ENCODE results near the gene JUND.

Gene JUND

DNA sequence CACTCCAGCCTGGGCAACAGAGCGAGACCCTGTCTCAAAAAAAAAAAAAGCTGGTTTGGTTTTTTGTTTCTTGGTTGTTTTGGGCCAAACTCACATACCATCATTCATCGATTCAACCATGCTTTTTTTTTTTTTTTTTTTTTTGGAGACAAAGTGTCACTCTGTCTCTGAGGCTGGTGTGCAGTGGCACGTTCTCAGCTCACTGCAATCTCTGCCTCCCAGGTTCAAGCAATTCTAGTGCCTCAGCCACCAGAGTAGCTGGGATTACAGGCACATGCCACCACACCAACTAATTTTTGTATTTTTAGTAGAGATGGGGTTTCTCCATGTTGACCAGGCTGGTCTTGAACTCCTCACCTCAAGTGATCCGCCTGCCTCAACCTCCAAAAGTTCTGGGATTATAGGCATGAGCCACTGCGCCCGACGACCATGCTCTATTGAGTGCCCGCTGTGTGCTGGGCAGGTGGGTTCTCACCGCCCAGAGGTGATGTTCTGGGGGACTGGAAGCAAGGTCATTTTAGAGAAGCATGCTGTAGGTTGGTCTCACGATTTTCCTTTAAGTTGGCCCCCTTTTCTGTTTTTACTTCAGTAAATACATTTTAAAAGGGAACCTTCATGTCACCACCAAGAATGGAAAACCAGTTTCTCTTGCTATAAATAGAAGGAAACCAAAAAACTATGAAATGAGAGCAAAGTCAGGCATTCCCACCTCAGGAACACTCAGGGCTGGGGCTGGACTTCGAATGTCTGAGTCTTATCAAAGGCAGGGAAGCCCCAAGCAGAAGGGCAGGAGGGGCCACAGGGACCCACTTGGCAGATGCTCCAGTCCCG is 8.3 kb upstream of the JUND start:
- TF ChIP-seq REST (IDR thresholded peaks at IDR 0.05; ENCODE audit: insufficient replicate concordance, low read depth) (no peak), POLR2AphosphoS5 (IDR thresholded peaks at IDR 0.05; ENCODE audit: low read depth) (no peak), CTCF (IDR thresholded peaks at IDR 0.05; ENCODE audit: insufficient read depth, low read length) (no peak), SPI1 (IDR thresholded peaks at IDR 0.05; ENCODE audit: borderline replicate concordance, low read depth) (no peak), GABPA (IDR thresholded peaks at IDR 0.05; ENCODE audit: low read depth) (no peak)
- DNase-seq (ENCODE audit: low read depth in 1 of 2, low spot score in 1 of 2) = no peak
- H3K4me3 ChIP-seq (replicated peaks; ENCODE audit: insufficient read depth, low read length) = no peak overlapping the region

GRCh38 chr19:18287836-18288772 is 6.7 kb upstream of the JUND start:
- Histone ChIP-seq H3K27me3 (ENCODE audit: insufficient read depth, poor library complexity, severe bottlenecking) (no peaks in the 10 kb centered on the region), H3K27ac (replicated peaks) (no peak overlapping the region), H3K4me3 (replicated peaks; ENCODE audit: insufficient read depth, low read length) (no peak overlapping the region)
- DNase-seq (ENCODE audit: low read depth in 1 of 2, low spot score in 1 of 2) = no peak
- TF ChIP-seq CTCF (IDR thresholded peaks at IDR 0.05; ENCODE audit: insufficient read depth, low read length) (no peak), POLR2AphosphoS5 (IDR thresholded peaks at IDR 0.05; ENCODE audit: low read depth) (no peak), SPI1 (IDR thresholded peaks at IDR 0.05; ENCODE audit: borderline replicate concordance, low read depth) (no peak), GABPA (IDR thresholded peaks at IDR 0.05; ENCODE audit: low read depth) (no peak), REST (IDR thresholded peaks at IDR 0.05; ENCODE audit: insufficient replicate concordance, low read depth) (no peak)

More for the DNA sequence above, 8.3 kb upstream of the JUND start:
- Histone ChIP-seq H3K27ac (replicated peaks) (peak overlapping the region; percentile 96), H3K27me3 (ENCODE audit: insufficient read depth, poor library complexity, severe bottlenecking) (no peaks in the 10 kb centered on the region)

DNA sequence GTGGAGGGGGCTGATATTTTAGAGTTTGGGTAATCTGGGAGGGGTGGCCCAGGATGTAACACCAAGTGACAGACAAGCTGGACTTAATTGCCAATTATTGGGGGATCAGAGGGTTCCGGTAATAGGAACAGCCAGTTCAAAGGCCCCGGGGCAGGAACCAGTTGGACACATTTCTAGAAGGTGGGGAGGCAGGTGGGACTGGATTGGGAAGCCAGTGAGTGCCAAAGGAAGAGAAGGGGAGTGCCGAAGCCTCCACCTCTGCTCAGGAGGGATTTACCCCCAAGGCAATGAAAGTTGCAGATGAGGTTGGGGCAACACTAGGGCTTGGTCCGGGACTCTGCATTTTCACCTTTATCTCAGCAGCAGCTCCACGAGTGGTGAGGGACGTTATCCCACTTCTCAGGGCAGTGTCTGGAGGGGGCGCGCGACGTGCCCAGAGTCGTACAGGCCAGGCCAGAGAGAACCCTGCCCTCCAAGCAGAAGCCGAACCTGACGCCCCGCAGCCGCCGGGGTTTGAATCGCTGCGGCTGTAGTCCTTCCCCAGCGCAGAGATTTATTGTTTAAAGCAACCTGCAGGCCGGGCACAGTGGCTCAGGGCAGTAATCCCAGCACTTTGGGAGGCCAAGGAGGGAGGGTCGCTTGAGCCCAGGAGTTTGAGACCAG is 5.7 kb upstream of the JUND start:
- Histone ChIP-seq H3K27me3 (ENCODE audit: insufficient read depth, poor library complexity, severe bottlenecking) (no peaks in the 10 kb centered on the region), H3K27ac (replicated peaks) (no peak overlapping the region), H3K4me3 (replicated peaks; ENCODE audit: insufficient read depth, low read length) (no peak overlapping the region)
- DNase-seq (ENCODE audit: low read depth in 1 of 2, low spot score in 1 of 2) = no peak
- TF ChIP-seq GABPA (IDR thresholded peaks at IDR 0.05; ENCODE audit: low read depth) (no peak), CTCF (IDR thresholded peaks at IDR 0.05; ENCODE audit: insufficient read depth, low read length) (no peak), POLR2AphosphoS5 (IDR thresholded peaks at IDR 0.05; ENCODE audit: low read depth) (no peak), SPI1 (IDR thresholded peaks at IDR 0.05; ENCODE audit: borderline replicate concordance, low read depth) (no peak), REST (IDR thresholded peaks at IDR 0.05; ENCODE audit: insufficient replicate concordance, low read depth) (no peak)

Measured in HL-60 (cell line).